NCI-H345 (cell line): ENCODE results near the gene PBX3.

Source experiments
- DNase-seq: peaks from one replicate; lab custom pipeline; 2025; lab: John Stamatoyannopoulos, UW

The PBX3 gene

DNA sequence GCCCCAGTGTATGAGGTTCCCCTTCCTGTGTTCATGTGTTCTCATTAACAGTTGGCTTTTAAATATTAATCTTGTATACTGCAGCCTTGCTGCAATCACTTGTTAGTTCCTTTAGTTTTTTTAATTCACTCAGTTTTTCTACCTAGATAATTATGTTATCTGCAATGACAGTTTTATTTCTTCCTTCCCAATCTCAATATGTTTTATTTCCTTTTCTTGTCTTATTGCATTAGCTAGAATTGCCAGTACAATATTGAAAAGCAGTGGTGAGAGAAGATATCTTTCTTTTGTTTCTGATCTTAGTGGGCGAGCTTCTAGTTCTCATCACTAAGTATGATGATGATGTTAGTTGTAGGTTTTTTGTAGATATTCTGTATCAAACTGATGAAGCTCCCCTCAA is 232.2 kb downstream of the PBX3 start:
- no peak for DNase-seq

DNA sequence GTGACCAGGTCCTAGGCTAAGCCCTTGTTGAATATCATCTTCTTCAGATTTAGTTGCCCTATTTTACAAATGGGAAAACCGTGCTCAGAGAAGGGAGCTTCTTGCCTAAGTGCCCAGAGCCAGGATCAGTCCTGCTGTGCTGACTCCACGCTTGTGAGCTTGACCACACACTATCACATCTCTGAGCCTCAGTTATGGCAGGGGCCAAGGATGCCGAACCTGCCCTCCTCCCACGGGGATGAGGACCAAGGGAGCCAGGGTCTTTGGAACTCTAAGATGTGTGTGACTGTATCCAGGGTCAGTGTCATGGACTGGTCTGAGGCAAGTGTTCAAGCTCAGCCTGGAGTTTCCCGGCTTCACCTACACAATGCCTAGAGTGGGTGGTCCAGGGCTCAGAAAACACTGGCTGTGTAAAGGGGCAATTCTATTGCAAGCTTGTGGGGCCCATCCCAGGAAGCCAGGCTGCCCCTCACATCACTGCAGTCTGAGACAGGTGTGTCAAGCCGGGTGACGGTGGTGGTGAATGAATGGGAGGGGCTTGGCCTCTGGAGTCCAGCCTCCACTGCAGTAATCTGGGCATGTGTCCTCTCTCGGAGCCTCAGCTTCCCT is 235.7 kb downstream of the PBX3 start:
- DNase-seq = no peak

DNA sequence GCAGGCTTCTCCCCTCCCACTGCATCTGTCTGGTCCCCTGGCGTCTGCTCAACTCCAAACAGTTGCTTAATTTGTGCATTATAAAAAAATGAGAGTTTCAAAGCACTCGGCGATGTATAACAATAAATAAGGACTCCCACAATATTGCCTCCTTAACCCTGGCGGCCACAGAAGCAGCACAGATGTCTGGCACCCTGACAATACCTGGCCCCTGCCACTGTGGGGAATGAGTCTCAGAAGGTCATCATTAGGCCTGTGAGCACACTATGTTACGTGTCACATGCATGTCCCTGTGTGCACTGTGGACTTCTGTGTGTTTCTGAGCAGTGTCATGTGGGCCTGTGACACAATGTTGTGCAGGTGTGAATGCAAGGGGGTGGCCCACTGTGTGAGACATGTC is 236.5 kb downstream of the PBX3 start:
- DNase-seq = no peak

GRCh38 chr9:125984461-125984860 is 237.3 kb downstream of the PBX3 start:
- DNase-seq = no peak

DNA sequence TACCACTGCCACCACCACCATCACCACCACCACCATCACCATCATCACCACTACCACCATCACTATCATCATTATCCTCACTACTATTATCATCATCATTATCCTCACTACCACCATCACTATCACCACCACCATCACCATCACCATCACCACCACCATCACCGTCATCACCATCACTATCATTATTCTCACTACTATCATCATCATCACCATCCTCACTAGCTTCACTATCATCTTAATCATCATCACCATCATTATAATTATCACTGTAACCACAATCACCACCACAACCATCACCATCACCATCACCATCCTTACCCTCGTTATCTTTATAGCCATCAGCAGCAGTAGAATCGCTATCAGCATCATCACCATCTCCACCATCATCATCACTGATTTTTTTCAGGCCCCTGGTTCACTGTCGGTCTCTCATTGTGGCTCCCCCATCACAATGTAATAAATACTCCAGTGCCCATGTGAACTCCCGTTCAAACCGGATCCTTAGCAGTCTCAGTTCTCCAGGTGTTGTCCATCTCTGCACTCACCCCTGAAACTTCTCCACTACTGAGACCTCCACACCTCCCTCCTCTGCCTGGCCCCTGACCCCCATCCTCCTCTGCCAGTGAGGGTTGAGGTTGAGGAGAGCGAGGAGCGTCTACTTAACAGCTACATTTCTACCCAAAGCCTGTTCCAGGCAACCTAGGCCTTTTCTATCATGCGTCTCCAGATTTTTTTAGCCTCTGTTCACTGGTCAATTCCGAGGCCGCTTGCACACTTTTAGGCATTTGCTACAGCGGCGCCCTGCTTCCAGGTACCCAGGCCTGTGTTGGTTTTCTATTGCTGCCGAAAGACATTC is 238.2 kb downstream of the PBX3 start:
- no peak for DNase-seq

GRCh38 chr9:125985998-125986655 is 239.0 kb downstream of the PBX3 start:
- no peak for DNase-seq

DNA sequence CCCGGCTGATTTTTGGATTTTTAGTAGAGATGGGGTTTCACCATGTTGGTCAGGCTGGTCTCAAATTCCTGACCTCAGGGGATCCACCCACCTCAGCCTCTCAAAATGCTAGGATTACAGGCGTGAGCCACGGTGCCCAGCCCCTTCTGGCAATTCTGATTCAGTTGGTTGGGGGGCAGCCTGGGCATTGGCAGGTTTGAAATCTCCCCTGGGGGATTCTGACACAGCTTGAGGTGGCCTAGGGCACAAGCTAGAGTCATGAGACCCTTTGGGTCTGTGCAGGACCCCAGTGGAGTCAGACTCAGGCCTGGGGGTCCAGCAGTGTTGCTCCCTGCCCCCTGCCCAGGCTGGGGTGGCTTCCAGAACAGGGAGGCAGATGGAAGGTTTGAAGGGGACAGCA is 239.8 kb downstream of the PBX3 start:
- DNase-seq = no peak

GRCh38 chr9:125987420-125987819 is 240.2 kb downstream of the PBX3 start:
- DNase-seq = no peak

DNA sequence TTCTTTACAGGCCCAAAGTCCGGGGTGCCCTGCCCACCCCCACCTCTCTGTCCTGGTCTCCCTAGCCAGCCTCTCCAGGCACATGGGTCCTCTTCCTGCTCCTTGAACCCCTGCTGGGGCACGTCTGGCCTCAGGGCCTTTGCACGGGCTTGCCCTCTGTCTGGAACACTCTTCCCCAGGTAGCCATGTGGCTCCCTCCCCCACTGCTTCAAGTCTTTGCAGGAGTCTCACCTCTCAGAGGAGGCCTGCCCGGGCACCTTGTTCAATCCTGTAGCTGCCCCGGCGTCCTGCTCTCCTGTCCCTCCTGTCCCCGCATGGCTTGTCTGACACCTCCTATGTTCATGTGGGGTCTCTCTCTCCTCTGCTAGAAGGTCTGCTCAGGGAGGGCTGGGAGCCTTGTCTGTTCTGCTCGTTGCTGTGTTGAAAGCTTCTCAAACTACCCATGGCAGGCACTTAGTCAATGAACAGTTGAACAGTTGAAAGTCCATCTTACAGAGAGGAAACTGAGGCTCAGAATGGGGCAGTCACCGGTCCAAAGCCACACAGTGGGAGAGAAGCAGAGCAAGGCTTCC is 241.4 kb downstream of the PBX3 start:
- DNase-seq = no peak

- no peak for DNase-seq
Observed at GRCh38 chr9:125989090-125989501, 241.9 kb downstream of the PBX3 start.

DNA sequence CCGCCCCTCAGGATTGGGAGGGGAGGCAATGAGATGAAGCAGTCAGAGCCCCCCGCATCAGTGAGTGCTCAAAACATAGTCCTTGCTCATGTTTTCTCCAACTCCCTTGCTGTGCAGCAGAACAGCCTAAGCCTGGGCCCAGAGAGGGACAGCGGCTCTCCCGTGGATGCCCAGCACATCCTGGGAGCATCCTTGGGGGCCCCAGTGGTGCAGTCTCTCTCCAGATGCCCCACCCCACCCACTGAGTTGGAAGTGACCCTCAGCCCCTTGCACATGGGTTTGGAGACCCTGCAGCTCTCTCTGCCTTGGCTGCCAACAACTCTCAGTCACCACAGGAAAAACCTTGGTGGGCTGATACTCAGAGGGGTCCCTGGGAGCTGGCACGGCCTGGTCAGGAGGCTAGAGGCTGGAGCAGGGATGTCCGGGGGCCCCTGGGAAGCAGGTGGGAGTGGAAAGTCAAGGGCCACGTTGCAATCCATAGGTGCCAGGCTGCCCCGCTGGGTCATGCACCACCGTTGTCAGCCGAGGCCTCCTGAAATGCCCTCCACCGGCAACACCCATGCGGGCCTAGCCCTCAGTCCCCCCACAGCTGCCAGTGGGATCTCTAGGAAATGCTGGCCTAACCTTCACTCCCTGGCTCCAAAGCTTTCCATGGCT is 242.5 kb downstream of the PBX3 start:
- no peak for DNase-seq

GRCh38 chr9:125990186-125990792 is 243.1 kb downstream of the PBX3 start:
- no peak for DNase-seq

DNA sequence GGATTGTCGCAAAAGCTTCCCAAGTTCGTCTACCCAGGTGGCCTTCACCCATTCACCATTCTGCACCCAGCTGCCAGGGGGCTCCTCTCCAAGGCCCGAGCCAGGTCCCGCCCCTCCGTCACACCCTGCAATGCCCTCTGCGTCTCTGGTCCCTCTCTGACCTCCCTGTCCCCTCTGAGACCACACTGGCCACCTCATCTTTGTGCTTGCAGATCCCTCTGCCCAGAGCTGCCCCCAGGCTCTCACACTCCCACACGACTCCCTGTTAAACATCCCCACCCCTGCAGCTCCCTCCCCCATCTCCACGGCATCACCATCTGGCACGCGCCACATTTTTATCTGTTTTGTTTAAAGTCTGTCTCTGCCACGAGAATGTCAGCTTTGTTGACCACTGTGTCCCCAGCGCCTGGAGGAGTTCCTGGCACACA is 243.6 kb downstream of the PBX3 start:
- no peak for DNase-seq

DNA sequence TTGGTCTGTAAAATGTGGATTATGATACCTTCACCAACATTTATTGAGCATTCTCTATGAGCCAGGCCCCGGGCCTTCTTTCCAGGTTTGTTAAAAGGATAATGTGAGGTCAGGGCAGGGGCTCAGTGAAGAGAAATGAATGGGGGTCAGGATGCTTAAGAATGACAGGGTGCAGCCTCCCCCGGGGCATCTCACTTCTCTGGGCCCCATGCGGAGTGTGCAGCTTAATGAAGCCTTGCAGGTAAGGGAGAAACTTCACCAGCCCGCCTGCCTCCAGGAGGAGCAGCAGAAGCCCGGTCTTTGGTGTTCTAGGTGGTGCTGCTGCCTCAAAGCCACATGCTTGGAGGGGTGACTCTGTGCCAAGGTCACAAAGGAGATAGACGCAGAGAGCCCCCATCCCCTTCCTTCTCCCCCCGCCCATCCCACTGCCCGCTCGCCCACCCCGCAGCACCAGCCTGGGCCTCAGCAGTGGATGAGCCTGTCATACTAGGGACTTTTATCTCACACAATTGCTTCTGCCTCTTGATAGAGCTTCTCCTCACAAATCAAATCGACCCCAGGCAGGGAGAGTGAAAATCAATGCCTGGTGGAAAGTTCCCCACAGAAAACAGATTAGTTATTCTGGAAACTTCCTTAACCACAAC is 244.8 kb downstream of the PBX3 start:
- no peak for DNase-seq

DNA sequence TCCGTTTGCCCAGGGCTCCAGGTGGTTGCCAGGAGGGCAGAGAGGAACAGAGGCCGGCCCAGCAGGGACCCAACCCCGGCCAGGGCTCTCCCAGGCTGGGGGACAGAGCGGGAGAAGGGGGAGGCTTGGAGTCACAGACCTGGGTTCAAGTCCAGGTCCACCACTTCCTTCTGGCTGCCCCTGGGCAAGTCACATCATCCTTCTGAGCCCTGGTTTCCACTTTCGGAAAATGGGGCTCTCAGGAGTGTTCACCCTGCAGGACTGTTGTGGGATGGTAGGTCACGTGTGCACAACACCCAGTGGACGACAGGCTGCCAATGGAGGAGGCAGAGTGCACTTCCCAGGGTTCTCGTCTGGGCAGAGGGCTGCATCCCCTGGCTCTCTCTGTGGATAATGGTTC is 245.4 kb downstream of the PBX3 start:
- no peak for DNase-seq

DNA sequence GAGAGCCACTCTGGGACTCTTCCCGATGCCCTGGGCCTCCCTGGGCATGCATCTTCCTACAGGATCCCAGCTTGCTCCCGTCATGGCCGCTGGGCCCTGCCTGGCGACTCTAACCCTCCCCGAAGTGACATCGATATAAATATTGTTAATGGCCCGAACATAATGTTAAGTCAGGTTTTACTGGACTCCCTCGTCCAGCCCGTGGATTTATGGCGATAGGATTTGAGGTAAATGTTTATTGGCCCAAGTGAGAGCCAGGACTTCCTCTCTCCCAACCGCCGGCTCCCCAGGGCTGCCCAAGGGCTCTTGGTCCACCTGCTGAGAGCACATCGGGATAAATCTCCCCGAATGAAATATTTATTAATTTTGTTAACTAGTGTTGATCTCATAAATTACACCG is 246.3 kb downstream of the PBX3 start:
- DNase-seq = no peak

DNA sequence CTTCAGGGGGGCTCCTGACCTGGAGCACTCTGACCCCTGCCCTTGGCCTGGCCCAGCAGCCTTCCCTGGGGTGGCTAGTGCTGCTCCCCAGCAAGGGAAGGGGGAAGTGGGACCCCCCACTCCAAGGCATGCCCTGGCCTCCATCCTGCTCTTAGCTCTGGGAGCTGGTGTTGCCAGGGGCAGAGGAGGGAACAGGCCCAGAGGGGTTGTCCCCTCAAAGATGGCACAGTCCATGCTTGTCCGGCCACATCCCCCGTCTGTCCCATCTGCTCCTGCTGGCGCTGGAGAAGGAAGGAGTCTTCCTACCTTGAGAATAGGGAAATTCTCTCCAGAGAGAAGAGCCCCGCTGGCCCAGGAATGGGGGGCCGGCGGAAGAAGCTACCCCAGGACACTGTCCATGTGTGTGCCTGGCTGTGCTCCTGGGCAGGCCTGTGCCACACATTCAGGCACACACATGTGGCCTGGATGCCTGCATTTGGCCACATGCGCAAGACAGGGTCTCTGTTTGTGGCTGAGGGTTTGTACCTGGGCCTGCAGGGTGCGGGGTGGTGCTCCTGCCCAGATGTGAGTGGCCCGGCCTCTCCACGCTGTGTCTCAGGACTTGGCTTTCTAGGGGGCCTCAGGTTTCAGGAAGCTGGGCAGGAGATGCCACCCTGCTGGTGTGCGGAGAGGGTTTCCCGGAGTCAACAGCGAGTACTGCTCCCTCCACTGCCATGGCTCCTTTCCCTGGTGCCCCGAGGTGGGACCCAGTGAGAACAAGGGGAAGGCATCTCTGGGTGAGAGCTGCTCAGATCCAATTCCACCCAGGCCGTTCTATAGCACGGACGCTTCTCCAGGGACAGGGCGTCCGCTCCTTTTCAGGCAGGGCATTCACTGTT is 247.1 kb downstream of the PBX3 start:
- DNase-seq = no peak

DNA sequence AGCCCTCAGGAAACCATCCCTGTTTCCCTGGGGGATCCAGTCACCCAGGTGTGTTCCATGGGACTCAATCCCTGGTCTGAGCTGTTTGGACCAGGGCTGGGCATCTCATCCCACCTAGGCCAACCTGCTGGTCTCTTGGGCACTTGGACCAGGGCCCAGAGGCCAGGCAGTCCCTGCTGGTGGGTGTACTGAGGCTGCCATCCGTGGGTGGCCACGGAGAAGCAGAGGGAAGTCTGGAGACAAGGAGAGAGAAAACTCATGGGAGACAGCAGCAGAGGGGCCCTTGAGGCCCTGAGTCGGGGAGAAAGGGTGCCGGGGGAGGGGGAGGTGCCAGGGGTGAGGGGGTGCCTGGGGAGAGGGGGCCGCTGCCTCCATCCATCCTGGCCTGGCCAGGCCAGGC is 247.8 kb downstream of the PBX3 start:
- DNase-seq = no peak

DNA sequence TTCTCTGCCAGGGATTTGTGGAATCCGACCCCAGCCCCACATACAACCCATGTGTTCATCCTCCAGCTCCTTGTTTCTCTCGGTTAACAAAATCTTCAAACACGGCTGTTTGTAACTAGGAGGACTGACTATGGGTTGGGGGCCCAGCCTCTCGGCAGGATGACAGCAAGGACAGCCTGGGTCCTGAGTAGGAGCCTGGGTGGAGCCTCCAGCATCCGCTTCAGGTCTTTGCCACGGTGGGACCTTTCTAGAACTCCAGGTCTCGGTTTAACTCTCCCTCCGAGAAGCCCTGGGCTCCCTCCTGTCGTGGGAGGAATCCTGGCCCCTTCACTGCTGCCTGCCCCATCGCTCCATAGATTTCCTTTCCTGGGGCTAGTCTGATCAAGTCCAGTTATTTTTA is 248.5 kb downstream of the PBX3 start:
- no peak for DNase-seq

GRCh38 chr9:125996791-125997190 is 249.6 kb downstream of the PBX3 start:
- no peak for DNase-seq
